HepG2 (cell line): ENCODE measurements around the gene CNKSR3. TPM values are rescaled to one million over a fixed set of nuclear protein-coding genes. Genes with fewer than 3 reads are reported as not detected.

Source experiments
- ATAC-seq: fragments of 200-7000 bp; cut with Tn5 transposase; 3 replicates; pipeline ENCODE4 v1.9.1; 2020; ENCODE audit warnings: mild to moderate bottlenecking, moderate library complexity
- BruUV-seq: library from RNA; stranded (reverse); fragments of 400-500 nt; replicated peaks from 2 replicates; lab custom pipeline; 2021; lab: Mats Ljungman, UMichigan
- CTCF ChIA-PET: fragments of 300-600 bp; formaldehyde crosslinking; extraction: SDS; loops from one replicate; lab custom pipeline; 2021; ENCODE audit warnings: low total read pairs, inconsistent platforms, low intra/inter-chr PET ratio; lab: Yijun Ruan, JAX
- POLR2A ChIA-PET: fragments of 350-600 bp; sonication (Branson Sonifier 250); formaldehyde crosslinking; loops from one replicate; lab custom pipeline; 2020; ENCODE audit warnings: antibody characterized with exemption, inconsistent platforms; lab: Yijun Ruan, JAX
- DNase-seq: peaks from one replicate; pipeline ENCODE4 v3.0.0-alpha.2; 2015; ENCODE audit warnings: low spot score
- FAIRE-seq: peaks from 3 replicates; lab custom pipeline; 2011; peaks lifted over from hg19 to GRCh38; lab: Jason Lieb, UNC
- H2AFZ ChIP-seq: one replicate; pipeline ENCODE4 v1.6.1; 2011; ENCODE audit warnings: low read length, inconsistent platforms
- H3K27ac ChIP-seq: fragments of 300-600 bp; 3 replicates; pipeline ENCODE4 v1.8.0; 2011; ENCODE audit warnings: mixed run types, mild to moderate bottlenecking, mixed read lengths, low read length, inconsistent platforms; ENCODE audit not compliant: insufficient read depth; ENCODE audit errors: extremely low read length
- H3K27me3 ChIP-seq, 2 experiments: fragments of 200-600 bp in 1 of 2; 2 replicates in 1 of 2; 3 replicates in 1 of 2; pipeline versions ENCODE4 v1.6.0 to v1.8.0; 2011; ENCODE audit warnings: low read length in 2 of 2, mild to moderate bottlenecking in 2 of 2, moderate library complexity in 2 of 2, inconsistent platforms in 1 of 2; ENCODE audit not compliant: insufficient read depth in 2 of 2, control insufficient read depth in 1 of 2
- H3K36me3 ChIP-seq, 2 experiments: fragments of 200-600 bp in 1 of 2; replicated peaks in 1 of 2; 2 replicates in 1 of 2; 3 replicates in 1 of 2; pipeline versions ENCODE4 v1.5.1 to v1.8.0; 2011; ENCODE audit warnings: low read length in 2 of 2, inconsistent platforms in 1 of 2; ENCODE audit not compliant: insufficient read depth in 2 of 2, control insufficient read depth in 1 of 2
- H3K4me1 ChIP-seq: 2 replicates; pipeline ENCODE4 v1.5.1; 2012; ENCODE audit warnings: low read length, inconsistent platforms; ENCODE audit not compliant: insufficient read depth
- H3K4me2 ChIP-seq: 2 replicates; pipeline ENCODE4 v1.6.0; 2011; ENCODE audit warnings: low read depth, low read length, inconsistent platforms
- H3K4me3 ChIP-seq, 3 experiments: fragments of 200-600 bp in 1 of 3; sonication (generic), shearing (Covaris generic) in 1 of 3; replicated peaks in 1 of 3; 2 replicates each; pipeline ENCODE4 v1.5.1; 2011 to 2016; ENCODE audit warnings: low read length in 3 of 3, inconsistent platforms in 2 of 3, low read depth in 2 of 3, mild to moderate bottlenecking in 2 of 3, control low read depth in 1 of 3, mixed read lengths in 1 of 3; ENCODE audit not compliant: insufficient read depth in 1 of 3
- H3K79me2 ChIP-seq: one replicate; pipeline ENCODE4 v1.6.1; 2011; ENCODE audit warnings: low read length, inconsistent platforms; ENCODE audit not compliant: insufficient read depth
- H3K9ac ChIP-seq: 2 replicates; pipeline ENCODE4 v1.6.0; 2011; ENCODE audit warnings: mild to moderate bottlenecking, low read depth, low read length, inconsistent platforms; ENCODE audit not compliant: insufficient read depth
- H3K9me3 ChIP-seq: 2 replicates; pipeline ENCODE4 v1.5.1; 2012; ENCODE audit warnings: mild to moderate bottlenecking, low read length
- H4K20me1 ChIP-seq: 2 replicates; pipeline ENCODE4 v1.6.0; 2011; ENCODE audit warnings: inconsistent platforms, mild to moderate bottlenecking, low read length, moderate library complexity; ENCODE audit not compliant: insufficient read depth
- DBP ChIP-seq: sonication (generic); formaldehyde crosslinking; IDR thresholded peaks from 2 replicates; pipeline ENCODE4 v1.4.0; 2020; ENCODE audit warnings: missing genetic modification reagents; ENCODE audit errors: not compliant biosample characterization
- NFYC ChIP-seq: IDR thresholded peaks from 2 replicates; pipeline ENCODE4 v1.6.1; 2016; ENCODE audit warnings: missing genetic modification reagents, missing compliant biosample characterization
- YY1 ChIP-seq: IDR thresholded peaks from 2 replicates; pipeline ENCODE4 v1.6.1; 2011; ENCODE audit warnings: low read length, low read depth, moderate library complexity, mild to moderate bottlenecking; ENCODE audit not compliant: insufficient read depth, insufficient replicate concordance
- ZFP90 ChIP-seq: sonication (generic); formaldehyde crosslinking; IDR thresholded peaks from 2 replicates; pipeline ENCODE4 v1.8.0; 2022; ENCODE audit warnings: missing genetic modification reagents, mild to moderate bottlenecking, inconsistent platforms, borderline replicate concordance
- ZNF496 ChIP-seq: sonication (generic); formaldehyde crosslinking; IDR thresholded peaks from 2 replicates; pipeline ENCODE4 v1.8.1; 2023; ENCODE audit warnings: mild to moderate bottlenecking, moderate library complexity, missing genetic modification reagents; ENCODE audit not compliant: insufficient replicate concordance
- ZNF644 ChIP-seq: IDR thresholded peaks from 2 replicates; pipeline ENCODE4 v1.6.1; 2016; ENCODE audit warnings: low read depth
- ZNF784 ChIP-seq: sonication (generic); formaldehyde crosslinking; IDR thresholded peaks from 2 replicates; pipeline ENCODE4 v1.5.1; 2020; ENCODE audit warnings: missing genetic modification reagents, mild to moderate bottlenecking, borderline replicate concordance
- WGBS: methylation state at CpG from one replicate; pipeline ENCODE4 v1.1.6; 2017; ENCODE audit warnings: low lambda C conversion rate; 5-methylcytosine and 5-hydroxymethylcytosine counted together
- in situ Hi-C: cut with HindIII; loops from 2 replicates; pipeline ENCODE4 v1.10.0; 2017; ENCODE audit warnings: low pct_unique_long_range_greater_than_20kb; ENCODE audit not compliant: extremely low pct_ligation_motif_present
- intact Hi-C: fragments of 100-400 bp; cut with micrococcal nuclease; formaldehyde crosslinking; loops from one replicate; pipeline ENCODE4 v1.10.0; 2022; ENCODE audit not compliant: unreplicated experiment
- polyA plus RNA-seq, 8 experiments: library from polyadenylated mRNA; depleted of rRNA in 3 of 8; stranded (reverse) in 7 of 8; unstranded in 1 of 8; fragments of >200 nt; fragmentation: Illumina TruSeq in 4 of 8; extraction: Trizol in 4 of 8; gene quantifications; 2 replicates each; pipeline versions ENCODE4 v1.2.1 to v1.2.3, GENCODE V29; 2011 to 2016; ENCODE audit warnings: low read depth in 4 of 8, missing spikeins in 1 of 8, mixed read lengths in 1 of 8; ENCODE audit not compliant: insufficient read depth in 1 of 8
- total RNA-seq, 5 experiments: library from RNA; depleted of rRNA; stranded (reverse); fragments of >200 nt; fragmentation: Illumina TruSeq; extraction: Trizol; gene quantifications; 2 replicates each; pipeline ENCODE4 v1.2.3, GENCODE V29; 2016; ENCODE audit warnings: low read depth in 1 of 5

Gene CNKSR3
- total and polyA plus RNA-seq, 2 of the 13 experiments (the other 11 are each of a cell fraction or from before 2014, with no cell fraction given) = 9.2 to 38.6 TPM

- TF ChIP-seq DBP (CRISPR knock-in tag) = no peak
- TF ChIP-seq YY1 = no peak
- no peak for TF ChIP-seq ZFP90
- TF ChIP-seq NFYC = no peak
- no peak for TF ChIP-seq ZNF644 (CRISPR knock-in tag)
- no peak for TF ChIP-seq ZNF496 (CRISPR knock-in tag)
These were observed 31.1 kb downstream of the CNKSR3 start (continued) for GRCh38 chr6:154479351-154479769.

GRCh38 chr6:154478701-154479060, 31.8 kb downstream of the CNKSR3 start:
- TF ChIP-seq ZNF784 (CRISPR knock-in tag) = no peak
- H3K36me3 ChIP-seq = peaks cover 0 to 7% of the 10 kb centered on the region in 2 experiments; a peak in 2 of 5 replicates
- ATAC-seq = no peak
- no peak for DNase-seq
- in situ Hi-C loops (no loop called here), intact Hi-C loops (no loop called here)
- no peak overlapping the region for H3K4me3 ChIP-seq
- no peak overlapping the region for H3K4me2 ChIP-seq
- ChIA-PET CTCF (no interaction called here), POLR2A (no interaction called here)
- peaks cover 78% of the 10 kb centered on the region for H3K79me2 ChIP-seq
- H3K27me3 ChIP-seq = no peaks in the 10 kb centered on the region
- no peak overlapping the region for H2AFZ ChIP-seq
- H3K9ac ChIP-seq = no peak overlapping the region
- H3K27ac ChIP-seq = no peak overlapping the region
- no peaks in the 10 kb centered on the region for H3K9me3 ChIP-seq
- WGBS = 97% methylated on average over 1 of the region's 1 CpG
- no peak for FAIRE-seq
- H4K20me1 ChIP-seq = peaks cover 14% of the 10 kb centered on the region; the same call in 1 of the 2 replicates
- H3K4me1 ChIP-seq = no peaks in the 10 kb centered on the region; the same call in 1 of the 2 replicates
- no TSS peak for BruUV-seq
